GM13977 (cell line): ENCODE results near the gene NFKBIA.

Experiments
- DNase-seq: peaks from one replicate; pipeline ENCODE4 v3.0.0; 2012; ENCODE audit warnings: low spot score
- CTCF ChIP-seq: IDR thresholded peaks from 2 replicates; pipeline ENCODE4 v1.5.1; 2012; ENCODE audit warnings: mild to moderate bottlenecking, control low read depth; ENCODE audit not compliant: insufficient read depth; ENCODE audit errors: extremely low read depth, missing control alignments
- in situ Hi-C: fragments of 300-500 bp; cut with MboI; formaldehyde crosslinking; loops from one replicate; pipeline ENCODE4 v1.12.0; 2022; ENCODE audit warnings: low sequenced_read_pairs, low pct_unique_long_range_greater_than_20kb, mixed read lengths, inconsistent platforms; ENCODE audit not compliant: unreplicated experiment

NFKBIA gene

GRCh38 chr14:35420036-35420811, 15.7 kb upstream of the NFKBIA start:
- in situ Hi-C loops, result loop anchor here (25.0 kb wide), 1 partner anchor 758 kb away; no protein-coding TSS in a partner anchor
- TF ChIP-seq CTCF, result no peak
- no peak for DNase-seq

DNA sequence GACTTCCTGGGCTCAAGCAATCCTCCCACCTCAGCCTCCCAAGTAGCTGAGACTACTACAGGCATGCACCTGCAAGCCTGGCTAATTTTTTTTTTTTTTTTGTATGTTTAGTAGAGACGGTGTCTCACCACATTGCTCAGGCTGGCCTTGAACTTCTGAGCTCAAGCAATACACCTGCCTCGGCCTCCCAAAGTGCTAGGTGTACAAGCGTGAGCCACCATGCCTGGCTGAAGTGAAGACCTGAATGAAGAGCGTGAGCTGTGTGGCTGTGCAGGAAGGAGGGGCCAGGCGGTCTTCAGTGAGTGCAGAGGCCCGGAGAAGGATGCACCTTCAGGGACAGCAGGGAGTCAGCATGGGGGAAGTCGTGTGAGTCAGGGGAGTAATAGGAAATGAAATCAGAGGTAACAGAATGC, 14.9 kb upstream of the NFKBIA start:
- DNase-seq, result no peak
- in situ Hi-C loops, result loop anchor here (10.0 to 25.0 kb wide), 2 partner anchors 205 to 757 kb away; no protein-coding TSS in a partner anchor
- no peak for TF ChIP-seq CTCF

DNA sequence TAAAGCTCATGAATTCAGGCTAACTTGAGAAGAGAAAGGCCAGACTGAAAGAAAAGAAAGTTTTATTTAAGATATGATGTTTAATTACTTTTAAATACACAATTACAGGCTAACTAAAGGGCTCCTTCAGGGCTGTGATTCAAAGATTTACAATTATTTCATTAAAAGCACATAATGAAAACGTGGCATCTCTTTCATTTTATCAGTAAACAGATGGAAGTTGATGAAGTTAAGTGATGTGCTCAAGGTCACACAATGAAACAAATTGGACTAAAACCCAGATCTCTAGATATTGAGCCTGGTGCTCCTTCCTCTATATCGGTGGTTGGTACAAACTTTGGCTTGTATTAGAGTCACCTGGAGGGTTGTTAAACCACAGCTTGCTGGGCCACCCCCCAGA, 13.5 kb upstream of the NFKBIA start:
- in situ Hi-C loops, result loop anchor here (10.0 to 25.0 kb wide), 2 partner anchors 203 to 756 kb away; no protein-coding TSS in a partner anchor

DNA sequence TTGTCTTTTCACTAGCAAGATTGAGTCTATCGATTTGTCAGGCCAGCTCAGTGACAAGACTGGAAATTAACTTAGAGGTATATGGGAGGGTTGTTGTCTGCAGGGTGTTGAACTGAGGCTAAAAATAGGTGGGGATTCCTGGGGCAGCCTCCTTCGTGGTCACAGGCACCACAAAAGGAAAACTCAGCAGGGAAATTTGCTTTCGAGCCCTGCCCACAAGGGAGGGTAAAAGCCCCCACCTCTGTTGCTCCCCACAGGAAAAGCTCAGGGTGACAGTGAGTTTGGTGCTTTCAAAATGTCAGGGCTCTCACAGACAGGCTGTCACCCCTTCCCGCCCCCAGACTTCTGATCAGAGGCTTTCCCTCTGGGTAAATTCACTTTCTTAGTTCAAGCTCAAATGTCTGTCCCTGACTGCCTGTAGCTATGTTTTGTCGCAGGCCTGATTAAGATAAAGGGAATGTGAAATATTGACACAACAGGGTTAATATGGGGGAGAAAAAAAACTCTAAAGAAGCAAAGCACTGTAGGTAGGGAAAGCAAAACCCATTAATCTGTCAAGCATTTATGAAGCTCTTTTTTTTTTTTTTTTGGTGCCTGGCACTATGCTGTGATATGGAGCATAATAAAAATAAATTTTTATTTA, 11.7 kb upstream of the NFKBIA start:
- in situ Hi-C loops, result loop anchor here (10.0 to 25.0 kb wide), 2 partner anchors 201 to 754 kb away; no protein-coding TSS in a partner anchor
- no peak for TF ChIP-seq CTCF
- no peak for DNase-seq

More for the DNA sequence above, 13.5 kb upstream of the NFKBIA start:
- TF ChIP-seq CTCF, result no peak
- no peak for DNase-seq

- no peak for DNase-seq
- in situ Hi-C loops, result loop anchor here (5.0 to 25.0 kb wide), 3 partner anchors 200 to 752 kb away; no protein-coding TSS in a partner anchor
- TF ChIP-seq CTCF, result no peak
Measured at GRCh38 chr14:35414365-35414764, 9.8 kb upstream of the NFKBIA start.

GRCh38 chr14:35412272-35413056, 7.9 kb upstream of the NFKBIA start:
- in situ Hi-C loops, result loop anchor here (5.0 to 25.0 kb wide), 3 partner anchors 198 to 750 kb away; no protein-coding TSS in a partner anchor
- TF ChIP-seq CTCF, result no peak
- no peak for DNase-seq
